HG03159 (cell line): ENCODE measurements around the gene IPPK.
"Not testable (repeated sequence)": the region's sequence is repeated elsewhere in the genome, so short reads cannot be mapped to it uniquely, and the experiment has no call there.

ENCODE experiments used
- ATAC-seq: cut with Tn5 transposase; IDR thresholded peaks from one replicate; pipeline ENCODE4 v1.9.1; 2021; ENCODE audit warnings: mild to moderate bottlenecking, moderate library complexity; ENCODE audit not compliant: unreplicated experiment

Gene IPPK

GRCh38 chr9:92638621-92639101 is 31.3 kb downstream of the IPPK start:
- no peak for ATAC-seq

DNA sequence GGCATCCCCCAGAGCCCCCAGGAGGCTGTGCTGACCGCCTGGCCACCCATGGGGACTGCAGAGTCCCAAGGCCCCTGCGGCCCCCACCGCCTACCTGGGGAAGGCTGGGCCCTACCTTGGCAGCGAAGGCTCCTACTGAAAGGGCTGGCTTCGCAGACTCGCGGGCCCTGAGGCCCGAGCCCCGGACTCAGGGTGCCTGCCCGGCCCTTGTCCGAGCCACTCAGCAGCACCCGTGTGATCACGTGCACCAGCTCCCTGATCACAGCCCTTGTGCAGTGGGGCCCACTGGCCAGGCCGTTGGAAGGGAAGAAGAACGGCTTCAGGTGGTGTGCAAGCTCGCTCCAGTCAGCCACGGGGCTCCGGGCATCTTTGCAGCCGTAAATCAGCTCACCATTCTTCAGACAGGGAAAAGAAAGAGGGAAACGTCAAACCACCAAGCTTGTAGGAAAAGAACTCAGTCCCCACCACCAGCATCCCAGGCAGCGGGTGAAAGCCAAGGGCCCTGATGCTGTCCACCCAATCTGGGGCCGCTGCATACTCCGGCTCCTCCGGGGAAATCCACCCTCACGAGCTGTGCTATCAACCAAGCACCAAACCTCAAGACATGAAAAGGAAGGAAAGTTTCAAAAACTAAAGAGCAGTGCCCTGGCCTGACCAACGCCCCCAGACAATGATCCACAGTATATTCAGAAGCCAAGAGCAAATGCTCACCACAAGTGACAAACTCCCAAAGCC is 31.9 kb downstream of the IPPK start:
- no peak for ATAC-seq

DNA sequence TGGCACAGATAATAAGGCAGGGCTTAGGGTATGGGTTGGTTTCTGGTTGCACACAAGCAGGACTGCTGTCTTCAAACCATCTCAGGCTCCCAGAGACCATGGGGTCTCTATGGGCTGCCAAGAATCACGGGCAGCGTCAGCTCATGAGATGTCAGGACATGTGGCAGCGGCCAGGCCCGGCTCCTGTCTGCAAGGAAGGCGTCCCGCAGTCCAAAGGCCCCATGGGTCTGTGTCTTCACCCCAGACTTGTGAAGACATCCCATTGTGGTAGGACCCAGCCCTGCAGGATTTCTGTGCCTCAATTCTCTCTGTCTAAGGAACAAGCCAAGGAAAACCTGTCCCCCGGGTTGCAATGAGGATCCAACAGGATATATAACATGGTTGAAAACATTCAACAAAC is 32.6 kb downstream of the IPPK start:
- ATAC-seq, result no peak

GRCh38 chr9:92636627-92637026 is 33.3 kb downstream of the IPPK start:
- no peak for ATAC-seq

GRCh38 chr9:92635760-92636159 is 34.2 kb downstream of the IPPK start:
- no peak for ATAC-seq

DNA sequence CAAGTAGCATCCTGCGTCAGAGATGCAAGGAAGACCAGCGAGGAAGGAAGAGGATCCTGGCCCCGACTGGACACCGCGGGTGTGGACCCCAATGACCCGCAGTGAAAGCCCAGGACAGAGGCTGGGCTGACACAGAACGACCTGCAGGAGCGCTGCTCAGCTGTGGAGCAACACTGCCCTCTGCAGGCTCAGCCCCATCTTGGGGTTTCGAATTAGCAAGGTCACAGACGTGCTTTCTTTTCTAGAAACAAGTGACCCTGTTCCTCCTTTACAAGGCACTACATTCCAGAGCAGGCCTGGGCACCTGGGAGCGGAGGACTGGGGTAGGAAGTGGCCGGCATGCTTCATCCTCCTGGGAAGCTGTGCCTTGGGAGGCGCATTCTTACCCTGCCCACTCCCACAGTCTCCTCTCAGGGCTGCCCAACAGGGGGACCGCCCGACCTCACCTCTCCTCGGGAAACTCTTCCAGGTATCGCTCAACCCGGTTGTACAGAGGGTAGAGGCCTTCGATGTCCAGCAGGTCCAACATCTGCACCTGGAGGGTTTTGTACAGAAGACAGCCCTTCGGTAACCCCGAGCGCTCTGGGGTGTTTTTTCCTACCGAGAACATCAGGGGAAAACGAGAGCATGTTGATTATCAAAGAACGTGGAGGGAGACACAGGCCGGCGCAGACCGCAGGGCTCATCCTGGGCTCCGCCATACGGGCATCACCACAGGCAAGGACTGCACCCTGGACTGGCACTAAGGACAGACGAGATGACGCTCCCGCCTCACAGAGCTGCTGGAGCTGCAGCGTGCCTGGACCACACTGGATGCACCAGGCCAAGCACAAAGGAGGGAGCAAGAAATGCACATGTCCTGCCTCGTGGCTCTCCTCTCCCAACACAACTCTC is 35.0 kb downstream of the IPPK start:
- ATAC-seq, result peak; percentile 70

GRCh38 chr9:92633614-92634278 is 36.2 kb downstream of the IPPK start:
- no peak for ATAC-seq

- no peak for ATAC-seq
These were observed 37.3 kb downstream of the IPPK start for GRCh38 chr9:92632641-92633040.

DNA sequence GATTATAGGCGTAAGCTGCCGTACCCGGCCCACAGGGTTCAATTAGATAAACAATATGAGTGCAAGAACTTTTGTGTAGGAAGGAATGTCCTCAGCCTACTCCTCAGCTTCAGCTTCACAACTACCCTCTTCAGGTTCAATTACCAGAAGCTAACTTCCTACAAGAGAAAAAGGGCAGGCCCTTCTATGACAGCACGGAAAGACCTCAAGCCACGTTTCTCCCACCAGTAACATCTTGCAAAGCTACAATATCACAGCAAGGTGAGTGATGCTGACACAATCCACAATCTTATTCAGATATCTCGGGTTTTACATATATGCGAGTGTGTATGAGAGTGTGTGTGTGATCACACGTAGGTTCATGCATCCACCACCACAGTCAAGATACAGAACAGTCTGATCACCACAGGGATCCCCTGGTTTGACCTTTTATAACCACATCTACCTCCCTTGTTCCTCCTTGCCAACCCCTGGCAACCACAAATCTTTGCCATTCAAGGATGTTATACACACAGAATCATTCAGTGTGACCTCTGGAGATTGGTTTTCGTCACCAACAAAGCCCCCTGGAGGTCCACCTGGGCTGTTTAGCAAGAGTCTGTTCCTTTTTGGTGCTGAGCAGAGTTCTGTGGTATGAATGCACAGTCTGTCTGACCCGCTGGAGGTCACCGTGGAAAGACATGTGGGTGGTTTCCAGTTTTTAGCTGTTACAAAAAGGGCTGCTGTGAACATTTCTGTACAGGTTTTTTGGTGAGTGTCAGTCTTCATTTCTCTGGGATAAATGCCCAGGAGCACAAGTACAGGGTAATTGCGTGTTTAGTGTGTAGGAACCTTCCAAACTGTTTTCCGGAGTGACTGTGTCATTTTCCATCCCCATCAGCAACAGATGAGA is 38.2 kb downstream of the IPPK start:
- ATAC-seq, result no peak

GRCh38 chr9:92627651-92628050 is 42.3 kb downstream of the IPPK start:
- no peak for ATAC-seq

GRCh38 chr9:92626484-92626883 is 43.4 kb downstream of the IPPK start:
- ATAC-seq, result no peak

DNA sequence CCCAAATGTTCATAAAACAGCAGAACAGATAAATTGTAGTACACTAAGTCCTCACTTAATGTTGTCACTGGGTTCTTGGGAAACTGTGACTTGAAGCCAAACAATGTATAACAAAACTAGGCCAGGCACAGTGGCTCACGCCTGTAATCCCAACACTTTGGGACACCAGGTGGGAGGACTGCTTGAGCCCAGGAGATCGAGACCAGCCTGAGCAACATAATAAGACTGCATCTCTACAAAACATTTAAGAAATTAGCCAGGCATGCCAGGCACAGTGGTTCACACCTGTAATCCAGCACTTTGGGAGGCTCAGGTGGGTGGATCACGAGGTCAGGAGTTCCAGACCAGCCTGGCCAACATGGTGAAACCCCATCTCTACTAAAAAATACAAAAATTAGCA is 46.0 kb downstream of the IPPK start:
- not testable (repeated sequence) for ATAC-seq

DNA sequence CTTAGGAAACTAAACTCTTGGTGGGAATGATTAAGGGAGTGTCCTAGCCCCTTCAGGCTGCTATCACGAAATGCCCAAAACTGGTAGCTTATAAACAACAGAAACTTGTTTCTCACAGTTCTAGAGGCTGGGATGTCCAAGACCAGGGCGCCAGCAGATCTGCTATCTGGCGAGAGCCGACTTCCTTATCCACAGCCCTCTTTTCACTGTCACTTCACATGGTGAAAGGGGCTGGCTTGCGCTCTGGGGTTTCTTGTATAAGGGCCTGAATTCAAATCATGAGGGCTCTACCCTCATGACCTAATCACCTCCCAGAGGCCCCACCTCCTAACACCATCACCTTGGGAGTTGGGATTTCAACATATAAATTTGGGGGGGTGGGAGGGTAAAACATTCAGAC is 49.1 kb downstream of the IPPK start:
- ATAC-seq, result no peak

GRCh38 chr9:92619601-92620300 is 50.2 kb downstream of the IPPK start:
- no peak for ATAC-seq

DNA sequence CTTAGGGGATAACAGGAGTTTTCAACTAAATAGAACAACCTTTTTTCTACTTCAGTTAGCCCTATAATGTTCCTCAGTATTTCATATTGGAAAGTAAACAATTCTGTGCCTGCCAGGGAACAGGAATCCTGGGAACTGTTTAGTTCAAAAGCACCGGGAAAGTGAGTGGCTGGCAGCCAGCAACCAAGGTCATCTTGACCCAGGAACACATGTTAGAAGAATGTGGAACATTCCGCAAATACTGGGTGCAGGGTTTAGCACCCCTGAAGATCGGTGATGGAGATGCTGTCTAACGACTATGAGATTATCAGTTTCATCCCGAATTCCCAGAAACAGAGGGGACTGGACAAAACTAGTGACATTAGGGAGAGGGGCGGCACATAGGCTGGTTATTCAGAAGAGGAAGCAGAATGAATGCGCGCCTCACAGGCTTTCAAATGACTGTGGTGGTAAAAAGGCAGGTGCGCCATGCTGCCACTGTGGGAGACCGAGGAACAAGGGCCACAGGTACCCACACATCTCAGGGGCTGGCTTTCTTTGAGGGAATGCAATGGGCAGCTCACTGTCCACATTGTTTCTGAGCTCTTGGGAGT is 51.2 kb downstream of the IPPK start:
- ATAC-seq, result no peak

GRCh38 chr9:92617951-92618510 is 51.9 kb downstream of the IPPK start:
- ATAC-seq, result no peak

DNA sequence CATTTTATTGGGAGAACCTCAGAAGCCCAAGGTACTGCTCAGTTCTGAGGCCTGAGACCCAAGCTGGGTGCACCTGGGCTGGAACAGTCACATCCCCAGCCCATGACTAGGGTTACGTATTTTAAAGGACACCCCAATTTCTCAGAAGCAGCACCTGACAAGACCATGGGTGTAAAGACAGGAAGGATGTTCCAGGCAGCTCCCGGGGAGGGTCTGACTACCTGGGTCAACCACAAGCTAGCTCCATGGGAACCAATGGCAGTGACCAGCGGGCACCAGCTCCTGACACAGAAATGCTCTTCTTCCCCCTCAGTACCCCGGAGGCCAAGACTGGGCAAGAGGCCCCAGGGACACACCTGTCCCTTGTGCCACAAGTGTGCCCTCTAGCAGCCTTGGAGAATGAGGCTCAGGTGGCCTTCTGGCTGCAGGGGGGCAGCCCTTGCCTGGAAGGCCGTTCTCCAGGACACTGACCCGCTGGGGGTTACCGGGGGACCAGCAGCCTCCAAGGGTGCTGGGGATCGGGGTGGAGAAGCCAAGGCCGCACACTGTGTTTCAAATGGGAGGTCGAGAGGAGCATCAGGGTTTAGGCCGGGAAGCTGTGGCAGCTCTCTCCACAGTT is 52.6 kb downstream of the IPPK start:
- ATAC-seq, result no peak

DNA sequence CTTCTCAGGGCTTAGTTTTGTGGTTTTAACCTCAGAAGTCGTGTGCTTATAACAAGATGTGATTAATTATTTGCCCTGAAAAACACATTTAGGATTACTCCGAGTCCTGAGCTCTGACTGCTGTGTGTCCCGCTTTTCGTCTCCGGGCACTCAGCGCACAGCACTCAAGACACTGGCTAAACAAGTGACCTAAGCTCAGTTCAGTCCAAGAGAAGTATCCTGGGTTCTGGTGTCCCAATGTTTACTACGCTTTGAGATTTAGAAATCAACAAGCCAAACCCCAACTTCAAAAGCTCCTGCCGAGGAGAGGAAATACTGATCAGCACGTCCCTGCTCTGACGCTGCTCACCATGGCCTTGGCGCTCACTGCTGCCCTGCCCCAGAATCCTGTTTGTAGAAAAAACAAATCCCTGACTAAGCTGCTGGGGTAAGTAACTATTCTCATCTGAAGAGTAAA is 53.2 kb downstream of the IPPK start:
- ATAC-seq, result no peak

- no peak for ATAC-seq
These were observed 53.7 kb downstream of the IPPK start for GRCh38 chr9:92616199-92616641.
